Measurements from ENCODE around the gene TTLL13. TPM values are rescaled to one million over a fixed set of nuclear protein-coding genes. Genes with fewer than 3 reads are reported as not detected.

The TTLL13 gene
- total and polyA plus RNA-seq, 2 donors (not counting 1 experiment from before 2014, with no cell fraction given): under 0.01 to 0.08 TPM

- TF ChIP-seq CTCF (conservative IDR thresholded peaks at IDR 0.05 in 1 of 2, IDR thresholded peaks at IDR 0.05 in 1 of 2; ENCODE audit: low read depth in 1 of 2, low read length in 2 of 2) (no peak), EZH2 (IDR thresholded peaks at IDR 0.05; ENCODE audit: low read length, missing control alignments) (no peak)
- H3K27me3 ChIP-seq (ENCODE audit: control insufficient read depth, insufficient read depth, low read length): no peaks in the 10 kb centered on the region
- H3K9ac ChIP-seq (ENCODE audit: insufficient read depth, low read length): no peak overlapping the region
- H3K4me1 ChIP-seq (ENCODE audit: control insufficient read depth, extremely low read depth, insufficient read depth, low read length): peaks cover 4% of the 10 kb centered on the region
- peaks cover 8% of the 10 kb centered on the region for H3K79me2 ChIP-seq (ENCODE audit: control insufficient read depth, insufficient read depth, low read length)
- H4K20me1 ChIP-seq (ENCODE audit: control insufficient read depth, extremely low read depth, insufficient read depth, low read length): no peaks in the 10 kb centered on the region
- no peak overlapping the region for H2AFZ ChIP-seq (ENCODE audit: low read length)
- no peak overlapping the region for H3K4me2 ChIP-seq (ENCODE audit: extremely low read depth, insufficient read depth, low read length)
- no peaks in the 10 kb centered on the region for H3K9me3 ChIP-seq (ENCODE audit: control insufficient read depth, insufficient read depth, low read depth, low read length)
- no peak overlapping the region for H3K27ac ChIP-seq (ENCODE audit: insufficient read depth, low read length)
- no peak for DNase-seq (ENCODE audit: low read depth in 2 of 2)
- peaks cover 17% of the 10 kb centered on the region for H3K36me3 ChIP-seq (ENCODE audit: control insufficient read depth, insufficient read depth, low read length)
- H3K4me3 ChIP-seq (replicated peaks in 1 of 4; ENCODE audit: control extremely low read depth in 1 of 4, insufficient read depth in 1 of 4, low read depth in 3 of 4, low read length in 4 of 4): no peak overlapping the region
Observed at GRCh38 chr15:90227816-90228772, 21.3 kb upstream of the TTLL13 start.

DNA sequence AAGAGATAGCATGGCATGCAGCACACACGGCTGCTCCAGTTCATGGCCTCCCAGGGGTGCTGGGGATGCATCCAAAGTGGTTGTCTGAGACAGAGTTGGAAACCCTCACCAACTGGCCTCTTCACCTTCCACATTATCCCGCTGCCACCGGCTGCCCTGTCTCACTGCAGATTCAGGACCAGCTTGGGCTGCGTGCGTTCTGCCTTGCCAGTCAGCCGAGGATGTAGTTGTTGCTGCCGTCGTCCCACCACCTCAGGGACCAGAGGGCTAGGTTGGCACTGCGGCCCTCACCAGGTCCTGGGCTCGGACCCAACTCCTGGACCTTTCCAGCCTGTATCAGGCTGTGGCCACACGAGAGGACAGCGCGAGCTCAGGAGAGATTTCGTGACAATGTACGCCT is 20.4 kb upstream of the TTLL13 start:
- Histone ChIP-seq H3K36me3 (ENCODE audit: control insufficient read depth, insufficient read depth, low read length) (peaks cover 17% of the 10 kb centered on the region), H3K27me3 (ENCODE audit: control insufficient read depth, insufficient read depth, low read length) (no peaks in the 10 kb centered on the region), H3K4me2 (ENCODE audit: extremely low read depth, insufficient read depth, low read length) (no peak overlapping the region), H3K4me1 (ENCODE audit: control insufficient read depth, extremely low read depth, insufficient read depth, low read length) (peaks cover 4% of the 10 kb centered on the region), H2AFZ (ENCODE audit: low read length) (no peak overlapping the region), H3K9me3 (ENCODE audit: control insufficient read depth, insufficient read depth, low read depth, low read length) (no peaks in the 10 kb centered on the region), H3K79me2 (ENCODE audit: control insufficient read depth, insufficient read depth, low read length) (peaks cover 9% of the 10 kb centered on the region), H3K4me3 (replicated peaks in 1 of 4; ENCODE audit: control extremely low read depth in 1 of 4, insufficient read depth in 1 of 4, low read depth in 3 of 4, low read length in 4 of 4) (no peak overlapping the region), H4K20me1 (ENCODE audit: control insufficient read depth, extremely low read depth, insufficient read depth, low read length) (no peaks in the 10 kb centered on the region), H3K27ac (ENCODE audit: insufficient read depth, low read length) (no peak overlapping the region), H3K9ac (ENCODE audit: insufficient read depth, low read length) (no peak overlapping the region)
- no peak for DNase-seq (ENCODE audit: low read depth in 2 of 2)
- no peak for TF ChIP-seq EZH2 (IDR thresholded peaks at IDR 0.05; ENCODE audit: low read length, missing control alignments)
- TF ChIP-seq CTCF (conservative IDR thresholded peaks at IDR 0.05 in 1 of 2, IDR thresholded peaks at IDR 0.05 in 1 of 2; ENCODE audit: low read depth in 1 of 2, low read length in 2 of 2): no peak

GRCh38 chr15:90230071-90230494 is 19.3 kb upstream of the TTLL13 start:
- no peak overlapping the region for H3K4me3 ChIP-seq (replicated peaks in 1 of 4; ENCODE audit: control extremely low read depth in 1 of 4, insufficient read depth in 1 of 4, low read depth in 3 of 4, low read length in 4 of 4)
- no peak for DNase-seq (ENCODE audit: low read depth in 2 of 2)
- H3K27ac ChIP-seq (ENCODE audit: insufficient read depth, low read length): no peak overlapping the region
- H3K36me3 ChIP-seq (ENCODE audit: control insufficient read depth, insufficient read depth, low read length): peaks cover 17% of the 10 kb centered on the region
- H3K79me2 ChIP-seq (ENCODE audit: control insufficient read depth, insufficient read depth, low read length): peaks cover 9% of the 10 kb centered on the region
- no peak overlapping the region for H3K4me2 ChIP-seq (ENCODE audit: extremely low read depth, insufficient read depth, low read length)
- H3K4me1 ChIP-seq (ENCODE audit: control insufficient read depth, extremely low read depth, insufficient read depth, low read length): peaks cover 4% of the 10 kb centered on the region
- no peaks in the 10 kb centered on the region for H3K9me3 ChIP-seq (ENCODE audit: control insufficient read depth, insufficient read depth, low read depth, low read length)
- no peak for TF ChIP-seq EZH2 (IDR thresholded peaks at IDR 0.05; ENCODE audit: low read length, missing control alignments)
- no peak overlapping the region for H2AFZ ChIP-seq (ENCODE audit: low read length)
- H3K9ac ChIP-seq (ENCODE audit: insufficient read depth, low read length): no peak overlapping the region
- H3K27me3 ChIP-seq (ENCODE audit: control insufficient read depth, insufficient read depth, low read length): no peaks in the 10 kb centered on the region
- no peaks in the 10 kb centered on the region for H4K20me1 ChIP-seq (ENCODE audit: control insufficient read depth, extremely low read depth, insufficient read depth, low read length)
